PFSK-1 (cell line): Measurements from ENCODE around the gene SETD6.

ENCODE experiments used
- POLR2AphosphoS5 ChIP-seq: IDR thresholded peaks from 2 replicates; pipeline ENCODE4 v1.6.1; 2012; ENCODE audit warnings: low read depth, mild to moderate bottlenecking, control low read depth, low read length, moderate library complexity
- TAF1 ChIP-seq: IDR thresholded peaks from 2 replicates; pipeline ENCODE4 v1.6.1; 2012; ENCODE audit warnings: low read length, control low read depth, borderline replicate concordance; ENCODE audit not compliant: insufficient read depth
- TF ChIP-seq, protein P1 (sequence below), 2 experiments: IDR thresholded peaks; 2 replicates each; pipeline versions ENCODE4 v1.6.1 to v1.8.0; 2011 to 2012; ENCODE audit warnings: low read depth in 2 of 2, low read length in 2 of 2, control low read depth in 1 of 2, inconsistent platforms in 1 of 2, mild to moderate bottlenecking in 1 of 2, moderate library complexity in 1 of 2; ENCODE audit not compliant: insufficient read depth in 1 of 2

DNA sequence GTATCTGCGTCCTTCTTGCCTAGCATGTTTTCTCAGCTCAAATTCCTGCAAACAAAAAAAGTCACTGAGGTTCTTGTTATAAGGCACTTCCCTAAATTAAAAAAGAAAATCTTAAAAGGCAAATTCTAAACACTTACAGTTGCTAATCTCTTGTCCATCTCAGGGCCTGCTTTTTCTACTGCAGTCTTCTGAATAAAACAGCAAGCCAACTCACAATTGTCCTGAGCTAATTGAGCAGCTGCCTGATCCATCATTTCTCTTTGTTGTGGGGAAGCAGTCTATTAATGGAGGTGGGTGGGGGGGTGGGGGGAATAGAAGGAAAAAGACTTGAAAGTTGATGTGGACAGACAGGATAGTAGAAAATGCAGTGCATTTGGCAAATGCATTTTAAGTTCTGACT lies 27.0 kb downstream of the SETD6 start:
- no peak for TF ChIP-seq TAF1
- no peak for TF ChIP-seq POLR2AphosphoS5
- TF ChIP-seq, protein P1, sequence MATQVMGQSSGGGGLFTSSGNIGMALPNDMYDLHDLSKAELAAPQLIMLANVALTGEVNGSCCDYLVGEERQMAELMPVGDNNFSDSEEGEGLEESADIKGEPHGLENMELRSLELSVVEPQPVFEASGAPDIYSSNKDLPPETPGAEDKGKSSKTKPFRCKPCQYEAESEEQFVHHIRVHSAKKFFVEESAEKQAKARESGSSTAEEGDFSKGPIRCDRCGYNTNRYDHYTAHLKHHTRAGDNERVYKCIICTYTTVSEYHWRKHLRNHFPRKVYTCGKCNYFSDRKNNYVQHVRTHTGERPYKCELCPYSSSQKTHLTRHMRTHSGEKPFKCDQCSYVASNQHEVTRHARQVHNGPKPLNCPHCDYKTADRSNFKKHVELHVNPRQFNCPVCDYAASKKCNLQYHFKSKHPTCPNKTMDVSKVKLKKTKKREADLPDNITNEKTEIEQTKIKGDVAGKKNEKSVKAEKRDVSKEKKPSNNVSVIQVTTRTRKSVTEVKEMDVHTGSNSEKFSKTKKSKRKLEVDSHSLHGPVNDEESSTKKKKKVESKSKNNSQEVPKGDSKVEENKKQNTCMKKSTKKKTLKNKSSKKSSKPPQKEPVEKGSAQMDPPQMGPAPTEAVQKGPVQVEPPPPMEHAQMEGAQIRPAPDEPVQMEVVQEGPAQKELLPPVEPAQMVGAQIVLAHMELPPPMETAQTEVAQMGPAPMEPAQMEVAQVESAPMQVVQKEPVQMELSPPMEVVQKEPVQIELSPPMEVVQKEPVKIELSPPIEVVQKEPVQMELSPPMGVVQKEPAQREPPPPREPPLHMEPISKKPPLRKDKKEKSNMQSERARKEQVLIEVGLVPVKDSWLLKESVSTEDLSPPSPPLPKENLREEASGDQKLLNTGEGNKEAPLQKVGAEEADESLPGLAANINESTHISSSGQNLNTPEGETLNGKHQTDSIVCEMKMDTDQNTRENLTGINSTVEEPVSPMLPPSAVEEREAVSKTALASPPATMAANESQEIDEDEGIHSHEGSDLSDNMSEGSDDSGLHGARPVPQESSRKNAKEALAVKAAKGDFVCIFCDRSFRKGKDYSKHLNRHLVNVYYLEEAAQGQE (IDR thresholded peaks at IDR 0.05; ENCODE audit: insufficient read depth in 1 of 2, low read depth in 2 of 2, low read length in 2 of 2): no peak
